ENCODE results near the gene MYL12B. TPM values are rescaled to one million over a fixed set of nuclear protein-coding genes. Genes with fewer than 3 reads are reported as not detected.
"Not testable (repeated sequence)": the region's sequence is repeated elsewhere in the genome, so short reads cannot be mapped to it uniquely, and the experiment has no call there.

Gene MYL12B
- total RNA-seq, 1 donor from 2014 or later: 176 TPM

DNA sequence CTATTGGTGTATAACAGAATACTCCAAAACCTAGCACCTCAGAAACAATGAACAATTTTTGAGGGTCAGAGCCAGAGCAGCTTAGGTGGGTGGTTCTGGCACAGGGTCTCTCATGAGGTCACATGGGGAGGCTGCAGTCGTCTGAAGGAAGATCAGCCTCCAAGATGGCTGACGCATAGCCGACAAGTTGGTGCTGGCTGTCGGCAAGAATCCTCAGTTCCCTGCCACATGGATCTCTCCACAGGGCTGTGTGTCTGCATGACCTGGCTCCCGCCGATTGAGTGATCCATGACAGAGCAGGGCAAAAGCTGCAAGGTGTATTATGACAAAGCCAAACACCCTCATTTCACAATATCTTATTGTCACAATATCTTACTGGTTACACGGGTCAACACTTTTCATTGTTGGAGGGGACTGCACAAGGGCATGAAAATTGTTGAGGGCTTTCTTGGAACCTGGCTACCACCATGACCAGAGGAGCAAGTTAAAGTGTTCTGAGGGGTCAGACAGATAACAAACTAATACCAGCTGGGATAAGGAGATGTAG, 4.2 kb downstream of the MYL12B start:
- no peak for DNase-seq
- TF ChIP-seq, protein P1, sequence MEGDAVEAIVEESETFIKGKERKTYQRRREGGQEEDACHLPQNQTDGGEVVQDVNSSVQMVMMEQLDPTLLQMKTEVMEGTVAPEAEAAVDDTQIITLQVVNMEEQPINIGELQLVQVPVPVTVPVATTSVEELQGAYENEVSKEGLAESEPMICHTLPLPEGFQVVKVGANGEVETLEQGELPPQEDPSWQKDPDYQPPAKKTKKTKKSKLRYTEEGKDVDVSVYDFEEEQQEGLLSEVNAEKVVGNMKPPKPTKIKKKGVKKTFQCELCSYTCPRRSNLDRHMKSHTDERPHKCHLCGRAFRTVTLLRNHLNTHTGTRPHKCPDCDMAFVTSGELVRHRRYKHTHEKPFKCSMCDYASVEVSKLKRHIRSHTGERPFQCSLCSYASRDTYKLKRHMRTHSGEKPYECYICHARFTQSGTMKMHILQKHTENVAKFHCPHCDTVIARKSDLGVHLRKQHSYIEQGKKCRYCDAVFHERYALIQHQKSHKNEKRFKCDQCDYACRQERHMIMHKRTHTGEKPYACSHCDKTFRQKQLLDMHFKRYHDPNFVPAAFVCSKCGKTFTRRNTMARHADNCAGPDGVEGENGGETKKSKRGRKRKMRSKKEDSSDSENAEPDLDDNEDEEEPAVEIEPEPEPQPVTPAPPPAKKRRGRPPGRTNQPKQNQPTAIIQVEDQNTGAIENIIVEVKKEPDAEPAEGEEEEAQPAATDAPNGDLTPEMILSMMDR (IDR thresholded peaks at IDR 0.05; ENCODE audit: borderline replicate concordance): no peak

DNA sequence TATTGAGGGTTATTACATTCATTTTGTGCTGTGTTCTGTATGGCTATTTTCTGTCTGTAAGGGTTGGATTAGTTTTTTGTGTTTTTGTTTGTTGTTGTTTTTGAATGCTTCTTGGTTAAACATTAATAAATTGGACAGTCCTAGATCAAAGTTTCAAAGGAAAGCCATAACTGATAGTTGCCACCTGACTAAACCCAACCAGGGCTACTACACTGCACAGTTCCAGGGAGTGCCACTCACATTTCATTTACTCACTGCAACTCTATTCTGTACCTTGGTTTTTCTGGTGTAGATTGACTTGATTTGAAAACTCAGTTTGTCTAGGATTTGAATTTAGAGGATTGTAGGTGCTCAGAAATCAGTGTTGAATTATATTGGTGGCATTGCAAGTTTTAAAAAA, 6.4 kb downstream of the MYL12B start:
- Histone ChIP-seq H3K36me3 (peaks cover 6% of the 10 kb centered on the region), H3K27me3 (ENCODE audit: low read depth) (no peaks in the 10 kb centered on the region), H3K9me3 (replicated peaks) (no peaks in the 10 kb centered on the region), H3K27ac (replicated peaks) (peak overlapping the region; percentile 33), H3K4me3 (no peak overlapping the region), H3K4me1 (peaks cover 100% of the 10 kb centered on the region)
- no peak for DNase-seq
- intact Hi-C loops (cut with micrococcal nuclease): no loop called here
- TF ChIP-seq, protein P1 (IDR thresholded peaks at IDR 0.05; ENCODE audit: borderline replicate concordance): no peak

More for the DNA sequence above, 4.2 kb downstream of the MYL12B start:
- peak overlapping the region; percentile 10 for H3K27ac ChIP-seq (replicated peaks)
- no peaks in the 10 kb centered on the region for H3K27me3 ChIP-seq (ENCODE audit: low read depth)
- no peaks in the 10 kb centered on the region for H3K9me3 ChIP-seq (replicated peaks)
- peaks cover 99% of the 10 kb centered on the region for H3K4me1 ChIP-seq
- H3K4me3 ChIP-seq: no peak overlapping the region
- no peaks in the 10 kb centered on the region for H3K36me3 ChIP-seq
- intact Hi-C loops (cut with micrococcal nuclease): no loop called here

DNA sequence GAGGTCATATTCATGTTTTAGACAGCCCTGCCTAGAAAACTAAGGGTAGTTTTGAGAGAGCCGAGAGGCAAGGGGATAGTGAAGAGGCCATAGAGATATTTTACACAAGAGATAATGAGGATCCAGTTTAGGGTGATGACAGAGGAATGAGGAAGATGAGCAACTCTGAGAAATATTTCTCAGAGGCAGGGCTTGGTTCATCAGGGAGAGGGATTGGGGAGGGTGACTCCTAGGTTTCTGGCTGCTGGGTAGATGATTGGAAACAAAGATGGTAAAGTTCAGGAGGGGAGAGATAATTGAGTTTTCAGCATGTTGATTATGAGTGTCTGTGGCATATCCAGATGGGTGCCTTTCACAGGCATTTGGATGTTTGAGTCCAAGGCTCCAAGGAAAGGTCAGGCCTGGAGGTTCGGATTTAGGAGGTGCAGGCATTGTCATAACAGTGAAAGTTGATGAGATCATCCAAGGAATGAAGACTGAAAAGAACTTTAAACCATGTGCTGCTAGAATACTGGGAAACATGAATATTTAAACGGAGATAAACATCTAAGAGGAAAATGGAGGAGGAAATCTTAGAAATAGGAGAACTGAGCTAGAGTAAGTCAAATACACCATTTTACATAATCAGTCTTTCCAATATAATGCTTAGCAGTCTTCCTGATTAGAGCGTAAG, 7.4 kb downstream of the MYL12B start:
- H3K4me1 ChIP-seq: peaks cover 91% of the 10 kb centered on the region
- TF ChIP-seq, protein P1 (IDR thresholded peaks at IDR 0.05; ENCODE audit: borderline replicate concordance): no peak

DNA sequence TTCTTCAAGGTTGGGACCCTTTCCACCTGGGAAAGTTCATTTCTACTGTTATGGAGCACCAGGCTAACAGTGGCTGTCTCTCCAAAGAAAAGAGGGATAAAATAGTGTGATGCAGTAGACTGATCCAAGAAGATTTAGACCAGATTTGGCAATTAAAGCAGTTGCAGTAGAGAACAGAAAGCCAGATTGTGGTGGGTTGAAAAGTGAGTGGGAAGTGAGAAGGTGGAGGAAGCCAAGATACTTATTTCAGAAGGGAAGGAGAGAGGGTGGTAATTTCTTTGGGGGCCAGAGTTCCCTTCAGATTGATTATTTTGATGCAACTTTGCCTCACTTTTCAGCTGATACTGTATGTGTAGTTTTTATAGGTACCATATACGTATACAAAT, 8.0 kb downstream of the MYL12B start:
- Histone ChIP-seq H3K27me3 (ENCODE audit: low read depth) (no peaks in the 10 kb centered on the region), H3K27ac (replicated peaks) (no peak overlapping the region), H3K4me1 (peaks cover 85% of the 10 kb centered on the region), H3K9me3 (replicated peaks) (no peaks in the 10 kb centered on the region), H3K4me3 (no peak overlapping the region), H3K36me3 (peaks cover 22% of the 10 kb centered on the region)
- TF ChIP-seq, protein P1 (IDR thresholded peaks at IDR 0.05; ENCODE audit: borderline replicate concordance): no peak
- no peak for DNase-seq
- intact Hi-C loops (cut with micrococcal nuclease): no loop called here

More for the DNA sequence above, 7.4 kb downstream of the MYL12B start:
- intact Hi-C loops (cut with micrococcal nuclease): no loop called here
- no peaks in the 10 kb centered on the region for H3K27me3 ChIP-seq (ENCODE audit: low read depth)
- peaks cover 17% of the 10 kb centered on the region for H3K36me3 ChIP-seq
- H3K9me3 ChIP-seq (replicated peaks): no peaks in the 10 kb centered on the region
- peak overlapping the region; percentile 33 for H3K27ac ChIP-seq (replicated peaks)
- H3K4me3 ChIP-seq: no peak overlapping the region
- no peak for DNase-seq

DNA sequence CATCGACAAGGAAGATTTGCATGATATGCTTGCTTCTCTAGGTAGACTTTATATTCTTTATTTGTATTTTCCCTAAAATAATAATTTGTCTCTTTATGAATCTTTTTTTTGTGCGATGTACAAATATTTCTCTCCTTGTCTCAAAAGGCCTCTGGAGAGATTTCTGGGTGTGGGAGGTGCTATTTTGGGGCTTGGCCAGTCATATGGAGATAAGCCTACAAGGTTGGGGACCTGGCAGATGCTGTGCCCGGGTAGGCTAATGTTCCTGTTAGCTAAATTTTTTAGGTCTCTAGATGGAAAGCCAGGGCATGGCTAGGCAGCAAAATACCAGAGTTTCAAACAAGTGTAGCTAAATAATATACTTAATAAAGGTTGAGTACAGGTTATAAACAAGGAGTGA, 11.1 kb downstream of the MYL12B start:
- Histone ChIP-seq H3K9me3 (replicated peaks) (no peaks in the 10 kb centered on the region), H3K27me3 (ENCODE audit: low read depth) (no peaks in the 10 kb centered on the region), H3K4me1 (peaks cover 54% of the 10 kb centered on the region), H3K27ac (replicated peaks) (no peak overlapping the region), H3K4me3 (no peak overlapping the region), H3K36me3 (peaks cover 53% of the 10 kb centered on the region)
- TF ChIP-seq, protein P1 (IDR thresholded peaks at IDR 0.05; ENCODE audit: borderline replicate concordance): no peak
- intact Hi-C loops (cut with micrococcal nuclease): no loop called here
- no peak for DNase-seq

DNA sequence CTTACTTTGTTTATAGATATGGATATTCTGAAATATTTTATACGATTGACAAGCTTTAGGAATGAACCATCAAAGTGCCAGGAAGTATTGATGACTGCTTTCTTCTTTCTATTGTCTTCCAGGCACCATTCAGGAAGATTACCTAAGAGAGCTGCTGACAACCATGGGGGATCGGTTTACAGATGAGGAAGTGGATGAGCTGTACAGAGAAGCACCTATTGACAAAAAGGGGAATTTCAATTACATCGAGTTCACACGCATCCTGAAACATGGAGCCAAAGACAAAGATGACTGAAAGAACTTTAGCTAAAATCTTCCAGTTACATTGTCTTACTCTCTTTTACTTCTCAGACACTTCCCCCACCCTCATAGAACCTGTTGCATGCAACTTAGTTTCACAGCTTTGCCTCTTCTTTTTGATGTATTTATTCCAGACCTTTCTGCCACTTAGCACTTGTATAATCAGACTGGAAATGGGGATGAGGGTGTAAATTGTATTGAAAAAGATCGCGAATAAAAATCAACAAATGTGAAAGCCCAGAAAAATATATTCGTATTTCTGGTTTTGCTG, 15.8 kb downstream of the MYL12B start:
- Histone ChIP-seq H3K4me1 (peaks cover 20% of the 10 kb centered on the region), H3K36me3 (peaks cover 62% of the 10 kb centered on the region)
- not testable (repeated sequence) for H3K27me3 ChIP-seq (ENCODE audit: low read depth); H3K9me3 ChIP-seq (replicated peaks); H3K27ac ChIP-seq (replicated peaks); DNase-seq; H3K4me3 ChIP-seq
- intact Hi-C loops (cut with micrococcal nuclease): loop anchor here (5.0 kb wide), 1 partner anchor 175 kb away; the partner anchor contains the start of gene TGIF1
